ENCODE data around the gene ACTA2.

DNA sequence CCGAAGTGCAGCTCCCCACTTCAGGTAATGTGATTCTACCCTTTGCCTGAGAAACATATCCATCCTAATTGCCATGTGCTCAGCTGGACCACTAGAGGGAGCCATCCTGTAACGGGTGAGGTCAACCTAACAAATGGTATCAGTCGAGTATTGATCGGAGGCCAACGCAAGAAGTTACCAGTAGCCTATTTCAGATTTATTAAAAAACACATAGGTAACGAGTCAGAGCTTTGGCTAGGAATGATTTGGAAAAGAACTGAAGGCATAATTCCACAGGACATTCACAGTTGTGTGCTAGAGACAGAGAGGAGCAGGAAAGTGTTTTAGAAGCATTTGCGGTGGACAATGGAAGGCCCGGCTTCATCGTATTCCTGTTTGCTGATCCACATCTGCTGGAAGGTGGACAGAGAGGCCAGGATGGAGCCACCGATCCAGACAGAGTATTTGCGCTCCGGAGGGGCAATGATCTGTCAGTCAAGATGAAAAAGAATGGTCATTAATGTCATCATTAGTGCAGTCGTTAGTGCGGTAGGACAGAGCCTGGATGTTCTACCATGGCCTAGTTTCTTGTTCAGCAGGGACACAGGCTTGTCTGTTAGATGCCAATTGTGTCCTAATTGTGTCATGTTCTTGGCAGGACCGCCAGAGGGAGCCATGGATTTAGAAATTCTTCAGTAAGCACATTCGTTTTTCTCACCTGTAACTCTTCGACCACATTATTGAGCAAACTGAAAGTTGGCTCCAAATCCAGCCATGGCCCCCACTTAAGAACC, 17.5 kb downstream of the ACTA2 start:
- TF ChIP-seq SIN3A (IDR thresholded peaks at IDR 0.05; ENCODE audit: borderline replicate concordance, insufficient read depth, low read length) (no peak), TAF1 (IDR thresholded peaks at IDR 0.05; ENCODE audit: borderline replicate concordance, insufficient read depth, low read length) (no peak)
- TF ChIP-seq, protein P1, sequence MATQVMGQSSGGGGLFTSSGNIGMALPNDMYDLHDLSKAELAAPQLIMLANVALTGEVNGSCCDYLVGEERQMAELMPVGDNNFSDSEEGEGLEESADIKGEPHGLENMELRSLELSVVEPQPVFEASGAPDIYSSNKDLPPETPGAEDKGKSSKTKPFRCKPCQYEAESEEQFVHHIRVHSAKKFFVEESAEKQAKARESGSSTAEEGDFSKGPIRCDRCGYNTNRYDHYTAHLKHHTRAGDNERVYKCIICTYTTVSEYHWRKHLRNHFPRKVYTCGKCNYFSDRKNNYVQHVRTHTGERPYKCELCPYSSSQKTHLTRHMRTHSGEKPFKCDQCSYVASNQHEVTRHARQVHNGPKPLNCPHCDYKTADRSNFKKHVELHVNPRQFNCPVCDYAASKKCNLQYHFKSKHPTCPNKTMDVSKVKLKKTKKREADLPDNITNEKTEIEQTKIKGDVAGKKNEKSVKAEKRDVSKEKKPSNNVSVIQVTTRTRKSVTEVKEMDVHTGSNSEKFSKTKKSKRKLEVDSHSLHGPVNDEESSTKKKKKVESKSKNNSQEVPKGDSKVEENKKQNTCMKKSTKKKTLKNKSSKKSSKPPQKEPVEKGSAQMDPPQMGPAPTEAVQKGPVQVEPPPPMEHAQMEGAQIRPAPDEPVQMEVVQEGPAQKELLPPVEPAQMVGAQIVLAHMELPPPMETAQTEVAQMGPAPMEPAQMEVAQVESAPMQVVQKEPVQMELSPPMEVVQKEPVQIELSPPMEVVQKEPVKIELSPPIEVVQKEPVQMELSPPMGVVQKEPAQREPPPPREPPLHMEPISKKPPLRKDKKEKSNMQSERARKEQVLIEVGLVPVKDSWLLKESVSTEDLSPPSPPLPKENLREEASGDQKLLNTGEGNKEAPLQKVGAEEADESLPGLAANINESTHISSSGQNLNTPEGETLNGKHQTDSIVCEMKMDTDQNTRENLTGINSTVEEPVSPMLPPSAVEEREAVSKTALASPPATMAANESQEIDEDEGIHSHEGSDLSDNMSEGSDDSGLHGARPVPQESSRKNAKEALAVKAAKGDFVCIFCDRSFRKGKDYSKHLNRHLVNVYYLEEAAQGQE (IDR thresholded peaks at IDR 0.05; ENCODE audit: insufficient read depth in 1 of 2, low read depth in 2 of 2, low read length in 2 of 2): no peak

Measured in PFSK-1 (cell line).